K562 (cell line): ENCODE data around the gene TXNL4A. TPM values are rescaled to one million over a fixed set of nuclear protein-coding genes. Genes with fewer than 3 reads are reported as not detected.

Experiments used
- ATAC-seq: fragments of 200-7000 bp; cut with Tn5 transposase; 3 replicates; pipeline ENCODE4 v1.9.1; 2020; ENCODE audit warnings: moderate library complexity
- BruUV-seq: library from RNA; stranded (reverse); fragments of 400-500 nt; replicated peaks from 2 replicates; lab custom pipeline; 2021; lab: Mats Ljungman, UMichigan
- CTCF ChIA-PET: fragments of 300-600 bp; formaldehyde crosslinking; extraction: SDS; loops from one replicate; lab custom pipeline; 2021; ENCODE audit warnings: low intra/inter-chr PET ratio; lab: Yijun Ruan, JAX
- POLR2A ChIA-PET: fragments of 300-600, 350-650 bp; sonication (Branson Sonifier 250); formaldehyde crosslinking; extraction: SDS; loops from one replicate; lab custom pipeline; 2021; ENCODE audit warnings: antibody characterized with exemption, inconsistent platforms; lab: Yijun Ruan, JAX
- DNase-seq, 4 experiments: peaks; one replicate each; pipeline versions ENCODE4 v3.0.0 to v3.0.0-alpha.2; 2011 to 2018; ENCODE audit warnings: low spot score in 3 of 4, mixed read lengths in 3 of 4; ENCODE audit errors: extremely low read depth in 1 of 4
- FAIRE-seq: peaks from 2 replicates; lab custom pipeline; 2011; peaks lifted over from hg19 to GRCh38; lab: Jason Lieb, UNC
- H2AFZ ChIP-seq: 2 replicates; pipeline ENCODE4 v1.6.0; 2011; ENCODE audit warnings: low read depth, low read length, control low read depth, inconsistent platforms
- H3K27ac ChIP-seq: fragments of 200-600 bp; 3 replicates; pipeline ENCODE4 v1.8.0; 2011; ENCODE audit warnings: low read depth, mild to moderate bottlenecking, control low read depth, inconsistent platforms, low read length, moderate library complexity, mixed read lengths; ENCODE audit errors: extremely low read depth
- H3K27me3 ChIP-seq, 2 experiments: fragments of 300-600 bp in 1 of 2; 2 replicates in 1 of 2; 3 replicates in 1 of 2; pipeline versions ENCODE4 v1.6.0 to v1.8.0; 2011; ENCODE audit warnings: inconsistent platforms in 2 of 2, low read length in 2 of 2, mild to moderate bottlenecking in 1 of 2, mixed read lengths in 1 of 2, moderate library complexity in 1 of 2; ENCODE audit not compliant: control insufficient read depth in 2 of 2, insufficient read depth in 2 of 2
- H3K36me3 ChIP-seq: fragments of 300-600 bp; 3 replicates; pipeline ENCODE4 v1.8.0; 2011; ENCODE audit warnings: mild to moderate bottlenecking, low read length, inconsistent platforms; ENCODE audit not compliant: control insufficient read depth, insufficient read depth
- H3K4me1 ChIP-seq, 2 experiments: fragments of 200-600 bp in 1 of 2; replicated peaks in 1 of 2; 2 replicates in 1 of 2; 3 replicates in 1 of 2; pipeline versions ENCODE4 v1.5.1 to v1.8.0; 2011; ENCODE audit warnings: inconsistent platforms in 2 of 2, low read length in 2 of 2, mild to moderate bottlenecking in 1 of 2, mixed read lengths in 1 of 2, moderate library complexity in 1 of 2; ENCODE audit not compliant: control insufficient read depth in 2 of 2, insufficient read depth in 2 of 2
- H3K4me2 ChIP-seq: 2 replicates; pipeline ENCODE4 v1.6.1; 2011; ENCODE audit warnings: low read length, control low read depth, inconsistent platforms, mixed read lengths; ENCODE audit not compliant: insufficient read depth
- H3K4me3 ChIP-seq: fragments of 200-600 bp; sonication (generic), shearing (Covaris generic); 2 replicates; pipeline ENCODE4 v1.5.1; 2016; ENCODE audit warnings: control low read depth, inconsistent platforms
- H3K79me2 ChIP-seq: fragments of 200-600 bp; 3 replicates; pipeline ENCODE4 v1.8.0; 2011; ENCODE audit warnings: low read length, inconsistent platforms; ENCODE audit not compliant: control insufficient read depth, insufficient read depth
- H3K9ac ChIP-seq, 2 experiments: 2 replicates each; pipeline versions ENCODE4 v1.6.0 to v1.6.1; 2011; ENCODE audit warnings: low read depth in 2 of 2, low read length in 2 of 2, control low read depth in 1 of 2, inconsistent platforms in 1 of 2, mild to moderate bottlenecking in 1 of 2, mixed read lengths in 1 of 2; ENCODE audit not compliant: insufficient read depth in 1 of 2
- H3K9me1 ChIP-seq: one replicate; pipeline ENCODE4 v1.6.0; 2011; ENCODE audit warnings: inconsistent platforms, mild to moderate bottlenecking, low read length, moderate library complexity; ENCODE audit not compliant: control insufficient read depth, insufficient read depth
- H3K9me3 ChIP-seq: replicated peaks from 2 replicates; pipeline ENCODE4 v1.5.1; 2011; ENCODE audit warnings: low read depth, low read length, inconsistent platforms; ENCODE audit not compliant: control insufficient read depth, insufficient read depth
- H4K20me1 ChIP-seq: replicated peaks from 2 replicates; pipeline ENCODE4 v1.6.1; 2011; ENCODE audit warnings: low read length, inconsistent platforms, mixed read lengths; ENCODE audit not compliant: control insufficient read depth, insufficient read depth
- POLR2G ChIP-seq: fragments of 200-400 bp; formaldehyde crosslinking; IDR thresholded peaks from 2 replicates; pipeline ENCODE4 v1.6.1; 2017; ENCODE audit warnings: low read depth, mild to moderate bottlenecking, antibody characterized with exemption, low read length, moderate library complexity
- RFX5 ChIP-seq: IDR thresholded peaks from 2 replicates; pipeline ENCODE4 v1.6.1; 2011; ENCODE audit warnings: low read depth, mild to moderate bottlenecking, improper control_type of control experiment, low read length
- SIX5 ChIP-seq, 2 experiments: IDR thresholded peaks; 2 replicates each; pipeline ENCODE4 v1.6.1; 2011; ENCODE audit warnings: low read length in 2 of 2, borderline replicate concordance in 1 of 2, low read depth in 1 of 2, mild to moderate bottlenecking in 1 of 2, moderate library complexity in 1 of 2; ENCODE audit not compliant: insufficient read depth in 1 of 2
- ZBTB17 ChIP-seq: fragments of 450-650 bp; formaldehyde crosslinking; IDR thresholded peaks from 2 replicates; pipeline ENCODE4 v1.4.0; 2020; ENCODE audit warnings: mild to moderate bottlenecking
- ZNF347 ChIP-seq: fragments of 450-650 bp; formaldehyde crosslinking; IDR thresholded peaks from 2 replicates; pipeline ENCODE4 v1.4.0; 2020; ENCODE audit warnings: low read depth, mild to moderate bottlenecking, moderate library complexity
- WGBS: fragments of 100-300 bp; shearing (Covaris generic); methylation state at CpG from one replicate; pipeline ENCODE4 v1.1.6; 2016; ENCODE audit warnings: low coverage, mixed read lengths; ENCODE audit not compliant: insufficient coverage; ENCODE audit errors: missing lambda C conversion rate; 5-methylcytosine and 5-hydroxymethylcytosine counted together
- in situ Hi-C: fragments of 300-500 bp; cut with MboI; formaldehyde crosslinking; loops from 4 replicates; pipeline ENCODE4 v1.15.0; 2018; ENCODE audit warnings: inconsistent platforms, mixed read lengths
- intact Hi-C: fragments of 100-400 bp; cut with micrococcal nuclease; formaldehyde crosslinking; loops from 2 replicates; pipeline ENCODE4 v1.14.2; 2022
- polyA plus RNA-seq, 8 experiments: library from polyadenylated mRNA; depleted of rRNA in 4 of 8; stranded (reverse) in 5 of 8; unstranded in 3 of 8; fragments of >200 nt; fragmentation: Nextera tagmentation in 2 of 8; fragmentation: Illumina TruSeq in 1 of 8; extraction: Ambion mirVana in 2 of 8; extraction: Trizol in 1 of 8; gene quantifications; 2 replicates each; pipeline versions ENCODE4 v1.2.1 to v1.2.3, GENCODE V29; 2011 to 2014; ENCODE audit warnings: inconsistent platforms in 1 of 8, missing spikeins in 1 of 8
- total RNA-seq, 7 experiments: library from RNA; depleted of rRNA in 6 of 7; stranded (reverse); fragments of >200 nt in 6 of 7; fragmentation: Illumina TruSeq in 2 of 7; extraction: Trizol in 2 of 7; gene quantifications; 2 replicates each; pipeline versions ENCODE4 v1.2.1 to v1.2.3, GENCODE V29; 2011 to 2021; ENCODE audit warnings: low replicate concordance in 1 of 7

Gene TXNL4A
- total and polyA plus RNA-seq, 9 of the 15 experiments (the other 6 are each of a cell fraction or from before 2014, with no cell fraction given): 27.0 to 132 (median 87.5) TPM

DNA sequence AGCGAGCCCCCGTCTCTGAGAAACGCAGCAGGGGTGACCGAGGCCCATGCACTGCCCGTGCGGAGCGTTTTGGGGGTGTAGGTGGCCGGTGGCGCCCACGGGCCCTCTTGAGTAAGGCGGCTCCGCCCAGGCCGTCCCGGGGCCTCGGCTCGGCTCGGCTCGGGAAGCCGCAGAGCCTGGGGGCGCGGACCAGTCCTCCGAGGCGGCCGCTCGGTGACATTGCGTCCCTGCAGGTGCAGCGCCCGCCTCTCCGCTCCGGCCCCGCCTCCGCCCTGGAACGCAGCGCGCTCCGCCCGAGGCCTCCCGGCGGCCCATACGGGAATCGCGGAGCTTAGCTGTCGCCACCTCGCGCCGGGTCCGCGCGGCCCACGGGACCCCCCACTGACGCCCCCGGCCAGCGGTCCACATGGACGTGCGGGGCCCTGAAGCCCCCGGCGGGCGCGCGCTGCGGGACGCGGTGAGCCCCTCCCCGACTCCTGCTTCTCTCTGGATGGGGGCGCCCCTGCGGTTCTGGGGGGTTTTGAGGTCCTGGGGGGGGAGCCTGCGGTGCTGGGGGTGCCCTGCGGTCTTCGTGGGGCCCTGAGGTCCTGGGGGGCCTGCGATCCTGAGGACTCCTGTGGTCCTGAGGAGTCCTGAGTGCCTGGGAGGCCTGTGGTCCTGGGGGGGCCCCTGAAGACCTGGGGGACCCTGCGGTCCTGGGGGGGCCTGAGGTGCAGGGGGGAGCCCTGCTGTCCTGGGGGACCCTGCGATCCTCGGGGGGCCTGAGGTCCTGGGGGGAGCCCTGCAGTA is 23.8 kb downstream of the TXNL4A start, which contains the start of gene HSBP1L1:
Gene HSBP1L1, plus strand, starts transcription at position 314 of the 789 bp plus-strand sequence. Its CDS starts 93 bp downstream, at position 407.
- Histone ChIP-seq H4K20me1 (no peaks in the 10 kb centered on the region), H3K36me3 (0 out of 3 replicates have a peak, but pooled peaks cover 3% of the 10 kb centered on the region), H2AFZ (no peak within 1 kb of the TSS), H3K27ac (no peak within 1 kb of the TSS), H3K79me2 (no peaks in the 10 kb centered on the region), H3K4me2 (no peak within 1 kb of the TSS), H3K9me1 (no peaks in the 10 kb centered on the region), H3K4me3 (no peak within 1 kb of the TSS), H3K9ac (no peak within 1 kb of the TSS), H3K4me1 (peaks cover 15 to 29% of the 10 kb centered on the region in 2 experiments; a peak in 4 of 5 replicates), H3K27me3 (no peaks in the 10 kb centered on the region), H3K9me3 (no peaks in the 10 kb centered on the region)
- ChIA-PET POLR2A (no interaction called here), CTCF (no interaction called here)
- TF ChIP-seq SIX5 (IDR thresholded peaks at IDR 0.05; ENCODE audit: borderline replicate concordance in 1 of 2, insufficient read depth in 1 of 2, low read depth in 1 of 2, low read length in 2 of 2) (no peak), ZBTB17 (CRISPR knock-in tag) (no peak), POLR2G (peak; percentile 57; the same call in 1 of the 2 replicates), ZNF347 (CRISPR knock-in tag) (no peak), RFX5 (no peak)
- WGBS: 100% methylated on average over 2 of the region's 73 CpGs
- no peak for DNase-seq
- ATAC-seq: no peak
- in situ Hi-C loops (no loop called here), intact Hi-C loops (no loop called here)
- FAIRE-seq: no peak
- BruUV-seq: no TSS peak
